OCI-LY7 (cell line): ENCODE results near the gene SLC45A1. TPM values are rescaled to one million over a fixed set of nuclear protein-coding genes. Genes with fewer than 3 reads are reported as not detected.

Experiments used
- BruUV-seq: library from RNA; stranded (reverse); fragments of 400-500 nt; replicated peaks from 2 replicates; lab custom pipeline; 2021; lab: Mats Ljungman, UMichigan
- CTCF ChIA-PET: fragments of 300-600 bp; sonication (Branson Sonifier 250); formaldehyde crosslinking; loops from one replicate; lab custom pipeline; 2022; ENCODE audit warnings: antibody characterized with exemption; ENCODE audit not compliant: unreplicated experiment; lab: Charles Lee
- POLR2A ChIA-PET: fragments of 300-600 bp; sonication (Branson Sonifier 250); formaldehyde crosslinking; loops from one replicate; lab custom pipeline; 2022; ENCODE audit warnings: antibody characterized with exemption; lab: Charles Lee
- DNase-seq: peaks from one replicate; pipeline ENCODE4 v3.0.0-alpha.2; 2015; ENCODE audit warnings: low spot score
- H2AFZ ChIP-seq: fragments of 200-600 bp; sonication (generic), shearing (Covaris generic); 2 replicates; pipeline ENCODE4 v1.6.1; 2014; ENCODE audit warnings: mild to moderate bottlenecking, antibody characterized with exemption, low read length, moderate library complexity
- H3K27ac ChIP-seq: fragments of 200-600 bp; sonication (generic); 2 replicates; pipeline ENCODE4 v1.5.1; 2014; ENCODE audit warnings: mixed run types, low read depth, mild to moderate bottlenecking, moderate library complexity, low read length, inconsistent platforms; ENCODE audit not compliant: poor library complexity, severe bottlenecking
- H3K36me3 ChIP-seq: fragments of 200-600 bp; sonication (generic); 2 replicates; pipeline ENCODE4 v1.6.1; 2014; ENCODE audit warnings: mild to moderate bottlenecking, antibody characterized with exemption, low read length, moderate library complexity, mixed read lengths; ENCODE audit not compliant: insufficient read depth
- H3K4me1 ChIP-seq: fragments of 200-600 bp; sonication (generic); 2 replicates; pipeline ENCODE4 v1.5.1; 2014; ENCODE audit warnings: mild to moderate bottlenecking, low read length; ENCODE audit not compliant: insufficient read depth, poor library complexity, severe bottlenecking
- H3K4me2 ChIP-seq: fragments of 200-600 bp; sonication (generic); 2 replicates; pipeline ENCODE4 v1.6.1; 2014; ENCODE audit warnings: mild to moderate bottlenecking, low read length
- H3K4me3 ChIP-seq: fragments of 200-600 bp; sonication (generic); 2 replicates; pipeline ENCODE4 v1.5.1; 2014; ENCODE audit warnings: mild to moderate bottlenecking, low read depth, low read length; ENCODE audit not compliant: poor library complexity, severe bottlenecking
- H3K79me2 ChIP-seq: fragments of 200-600 bp; sonication (generic); 2 replicates; pipeline ENCODE4 v1.6.1; 2016; ENCODE audit warnings: low read depth, mild to moderate bottlenecking, low read length, moderate library complexity, mixed read lengths; ENCODE audit not compliant: insufficient read depth
- H3K9me2 ChIP-seq: fragments of 200-600 bp; sonication (generic); 2 replicates; pipeline ENCODE4 v1.6.1; 2016; ENCODE audit warnings: mild to moderate bottlenecking, low read length, mixed read lengths; ENCODE audit not compliant: insufficient read depth
- H3K9me3 ChIP-seq: fragments of 200-600 bp; sonication (generic); 2 replicates; pipeline ENCODE4 v1.6.1; 2014; ENCODE audit warnings: mild to moderate bottlenecking, mixed run types, low read length, mixed read lengths
- H4K20me1 ChIP-seq: fragments of 200-600 bp; sonication (generic); 2 replicates; pipeline ENCODE4 v1.6.1; 2014; ENCODE audit warnings: mild to moderate bottlenecking, antibody characterized with exemption, low read length, moderate library complexity, mixed read lengths; ENCODE audit not compliant: insufficient read depth
- CTCF ChIP-seq: fragments of 200-600 bp; sonication (generic); conservative IDR thresholded peaks from 2 replicates; pipeline ENCODE4 v1.5.1; 2014; ENCODE audit warnings: mild to moderate bottlenecking, antibody characterized with exemption, low read length, moderate library complexity, mixed read lengths
- EZH2phosphoT487 ChIP-seq: fragments of 200-600 bp; sonication (generic); IDR thresholded peaks from 2 replicates; pipeline ENCODE4 v1.6.1; 2018; ENCODE audit warnings: low read depth, borderline replicate concordance, mild to moderate bottlenecking, mixed run types, antibody characterized with exemption, low read length, moderate library complexity, mixed read lengths
- intact Hi-C: fragments of 100-400 bp; cut with micrococcal nuclease; formaldehyde crosslinking; loops from one replicate; pipeline ENCODE4 v1.10.0; 2022; ENCODE audit not compliant: unreplicated experiment
- total RNA-seq, 2 experiments: library from RNA; depleted of rRNA in 1 of 2; stranded (reverse); fragments of >200 nt in 1 of 2; shearing (Covaris generic) in 1 of 2; gene quantifications; 2 replicates each; pipeline ENCODE4 v1.2.3, GENCODE V29; 2014 to 2022

Gene SLC45A1
- total RNA-seq, 2 experiments from 2014 or later: not detected

GRCh38 chr1:8313231-8313630 lies 4.7 kb upstream of the SLC45A1 start:
- Histone ChIP-seq H3K9me3 (no peaks in the 10 kb centered on the region), H3K36me3 (no peaks in the 10 kb centered on the region), H3K4me1 (peaks cover 5% of the 10 kb centered on the region), H3K4me3 (no peak overlapping the region), H3K9me2 (no peaks in the 10 kb centered on the region), H4K20me1 (no peaks in the 10 kb centered on the region), H3K79me2 (no peaks in the 10 kb centered on the region), H3K4me2 (no peak overlapping the region), H2AFZ (no peak overlapping the region), H3K27ac (no peak overlapping the region)
- intact Hi-C loops: no loop called here
- CTCF ChIA-PET: no interaction called here
- no peak for DNase-seq
- TF ChIP-seq CTCF: no peak
- no peak for TF ChIP-seq EZH2phosphoT487
- no TSS peak for BruUV-seq
- POLR2A ChIA-PET: no interaction called here

GRCh38 chr1:8314346-8315280 lies 3.3 kb upstream of the SLC45A1 start:
- Histone ChIP-seq H3K27ac (no peak overlapping the region), H2AFZ (no peak overlapping the region), H3K9me2 (no peaks in the 10 kb centered on the region), H3K4me1 (peaks cover 7% of the 10 kb centered on the region), H3K4me2 (no peak overlapping the region), H3K36me3 (no peaks in the 10 kb centered on the region), H3K4me3 (no peak overlapping the region), H3K9me3 (no peaks in the 10 kb centered on the region), H4K20me1 (no peaks in the 10 kb centered on the region), H3K79me2 (no peaks in the 10 kb centered on the region)
- CTCF ChIA-PET: no interaction called here
- peak; percentile 39 for DNase-seq
- POLR2A ChIA-PET: no interaction called here
- BruUV-seq: no TSS peak
- peak; percentile 73 for TF ChIP-seq CTCF
- no peak for TF ChIP-seq EZH2phosphoT487
- intact Hi-C loops: no loop called here
